ENCODE measurements around the gene TRA2A. TPM values are rescaled to one million over a fixed set of nuclear protein-coding genes. Genes with fewer than 3 reads are reported as not detected.

Gene TRA2A
- total RNA-seq, 1 donor, result 45.8 TPM

- DNase-seq (ENCODE audit: low read depth), result no peak
- no peak overlapping the region for H3K4me3 ChIP-seq (ENCODE audit: low read depth, low read length)
- no peak for TF ChIP-seq CTCF (IDR thresholded peaks at IDR 0.05; ENCODE audit: insufficient read depth, low read depth, low read length)
Measured at GRCh38 chr7:23486002-23486773, 45.6 kb downstream of the TRA2A start.

DNA sequence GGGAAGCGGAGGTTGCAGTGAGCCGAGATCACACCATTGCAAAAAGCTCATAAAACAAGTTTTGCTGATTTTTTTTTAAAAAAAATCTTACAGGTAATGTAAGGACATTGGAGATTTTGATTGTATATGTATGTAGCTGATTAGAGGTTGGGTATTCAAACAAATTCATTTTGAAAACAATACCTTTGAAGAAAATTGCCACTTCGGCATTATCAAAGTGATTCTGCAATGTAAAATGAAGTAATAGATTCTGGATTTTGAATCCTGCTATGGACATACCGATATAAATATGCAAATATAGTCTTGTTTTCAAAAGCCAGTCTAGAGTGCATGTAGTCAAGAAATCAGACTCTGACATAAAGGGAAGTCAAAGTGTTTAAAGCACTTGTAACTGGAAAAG lies 49.1 kb downstream of the TRA2A start:
- no peak for DNase-seq (ENCODE audit: low read depth)
- H3K4me3 ChIP-seq (ENCODE audit: low read depth, low read length), result no peak overlapping the region
- TF ChIP-seq CTCF (IDR thresholded peaks at IDR 0.05; ENCODE audit: insufficient read depth, low read depth, low read length), result no peak

- no peak for TF ChIP-seq CTCF (IDR thresholded peaks at IDR 0.05; ENCODE audit: insufficient read depth, low read depth, low read length)
- H3K4me3 ChIP-seq (ENCODE audit: low read depth, low read length), result no peak overlapping the region
- no peak for DNase-seq (ENCODE audit: low read depth)
Measured at GRCh38 chr7:23477962-23478866, 53.6 kb downstream of the TRA2A start.

- no peak for TF ChIP-seq CTCF (IDR thresholded peaks at IDR 0.05; ENCODE audit: insufficient read depth, low read depth, low read length)
- DNase-seq (ENCODE audit: low read depth), result no peak
- H3K4me3 ChIP-seq (ENCODE audit: low read depth, low read length), result no peak overlapping the region
Measured at GRCh38 chr7:23477157-23477499, 54.7 kb downstream of the TRA2A start.

DNA sequence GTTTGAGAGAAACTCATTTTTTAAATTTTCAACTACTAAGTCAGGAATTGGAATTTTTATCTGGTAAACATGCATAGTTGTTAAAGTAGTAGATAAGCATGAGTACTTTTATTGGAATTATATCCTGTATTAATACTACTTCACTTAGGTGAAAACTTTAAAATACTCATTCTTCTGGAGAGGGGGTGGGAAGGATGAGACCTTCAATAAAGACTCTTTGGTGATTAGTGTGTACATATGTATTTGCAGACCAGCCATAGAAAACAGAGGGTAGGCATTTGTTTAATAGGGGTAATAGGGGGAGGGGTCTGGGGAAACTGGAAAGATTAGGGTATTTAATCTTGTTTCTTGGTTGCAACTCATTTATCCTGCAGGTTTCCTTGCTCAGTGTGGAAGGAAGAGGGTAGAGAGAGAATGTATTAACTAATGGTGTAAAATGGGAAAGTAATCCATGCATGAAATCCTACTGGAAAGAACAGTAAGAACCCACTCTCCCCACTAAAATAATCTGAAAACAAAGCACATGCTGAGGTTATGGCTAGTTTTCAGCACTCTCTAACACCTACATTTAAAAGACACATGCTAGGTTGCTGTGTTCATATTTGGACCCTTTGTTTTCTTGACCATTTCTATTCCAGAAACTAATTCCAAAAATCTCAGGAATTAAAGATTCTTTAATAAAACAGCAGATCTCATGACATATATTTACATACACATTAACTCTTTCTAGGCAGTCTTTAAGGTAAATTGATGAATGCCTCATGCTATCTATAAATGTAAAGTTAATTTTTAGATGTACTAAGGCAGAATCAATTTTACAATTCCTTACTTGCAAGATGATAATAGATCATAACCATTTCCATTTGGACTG lies 55.3 kb downstream of the TRA2A start:
- no peak overlapping the region for H3K4me3 ChIP-seq (ENCODE audit: low read depth, low read length)
- DNase-seq (ENCODE audit: low read depth), result no peak
- TF ChIP-seq CTCF (IDR thresholded peaks at IDR 0.05; ENCODE audit: insufficient read depth, low read depth, low read length), result no peak

DNA sequence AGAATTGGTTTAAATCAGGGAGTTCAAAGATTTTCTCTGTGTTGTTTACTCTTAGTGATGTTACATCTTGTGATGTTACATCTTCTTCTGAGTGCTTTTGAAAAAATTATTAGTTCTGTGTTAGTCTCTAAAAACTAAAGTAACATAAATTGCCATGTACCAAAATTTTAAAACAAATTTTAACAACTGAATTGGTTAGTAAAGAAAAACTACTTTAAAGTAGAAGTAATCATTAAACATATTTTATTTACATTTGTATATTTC lies 56.3 kb downstream of the TRA2A start:
- DNase-seq (ENCODE audit: low read depth), result no peak
- TF ChIP-seq CTCF (IDR thresholded peaks at IDR 0.05; ENCODE audit: insufficient read depth, low read depth, low read length), result no peak
- no peak overlapping the region for H3K4me3 ChIP-seq (ENCODE audit: low read depth, low read length)
